HUES64 (cell line): ENCODE data around the gene N4BP2.
"Not testable (repeated sequence)": the region's sequence is repeated elsewhere in the genome, so short reads cannot be mapped to it uniquely, and the experiment has no call there.

Experiments used
- H3K27ac ChIP-seq: 2 replicates; pipeline ENCODE4 v1.7.0; 2013; ENCODE audit warnings: low read depth, low read length, inconsistent platforms
- H3K27me3 ChIP-seq: 2 replicates; pipeline ENCODE4 v1.6.1; 2013; ENCODE audit warnings: mild to moderate bottlenecking, low read length; ENCODE audit not compliant: insufficient read depth
- H3K36me3 ChIP-seq: 2 replicates; pipeline ENCODE4 v1.6.1; 2013; ENCODE audit warnings: mild to moderate bottlenecking, low read length; ENCODE audit not compliant: insufficient read depth
- H3K4me1 ChIP-seq: 2 replicates; pipeline ENCODE4 v1.6.1; 2013; ENCODE audit warnings: mild to moderate bottlenecking, low read length, moderate library complexity; ENCODE audit not compliant: insufficient read depth
- H3K4me3 ChIP-seq: 2 replicates; pipeline ENCODE4 v1.5.1; 2013; ENCODE audit warnings: mild to moderate bottlenecking, low read length, moderate library complexity
- H3K9ac ChIP-seq: 2 replicates; pipeline ENCODE4 v1.6.1; 2013; ENCODE audit warnings: mild to moderate bottlenecking, low read depth, low read length
- H3K9me3 ChIP-seq: 2 replicates; pipeline ENCODE4 v1.6.1; 2013; ENCODE audit warnings: low read depth, low read length; ENCODE audit not compliant: insufficient read depth
- WGBS: fragments of 150-250, 120-280 bp; methylation state at CpG from one replicate; pipeline ENCODE4 v1.1.7; 2013; ENCODE audit warnings: missing lambda C conversion rate; 5-methylcytosine and 5-hydroxymethylcytosine counted together

N4BP2 gene

DNA sequence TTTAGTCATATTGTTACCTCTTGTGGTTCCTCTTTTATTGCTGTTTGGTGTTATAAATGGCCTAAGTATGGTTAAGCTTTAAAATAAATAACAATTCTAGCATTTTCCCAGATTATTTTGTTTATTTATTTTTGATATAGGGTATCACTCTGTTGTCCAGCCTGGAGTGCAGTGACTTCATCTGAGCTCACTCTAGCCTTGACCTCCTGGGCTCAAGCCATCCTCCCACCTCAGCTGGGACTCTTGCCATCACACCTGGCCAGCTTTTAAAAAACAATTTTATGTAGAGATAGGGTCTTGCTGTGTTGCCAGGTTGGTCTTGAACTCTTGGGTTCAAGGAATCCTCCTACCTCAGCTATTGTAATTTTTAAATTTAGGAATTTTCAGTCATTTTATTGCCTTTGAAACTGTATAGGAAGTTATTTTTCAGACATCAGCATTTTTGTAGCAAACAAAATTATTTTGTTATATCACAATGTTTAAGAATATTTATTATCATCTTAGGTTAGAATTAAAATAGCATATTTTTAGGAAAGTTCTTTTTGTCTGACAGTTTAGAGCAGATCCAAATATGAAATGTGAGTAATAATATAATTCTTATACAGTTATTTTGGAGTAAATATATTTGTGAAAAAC, 73.9 kb downstream of the N4BP2 start:
- H3K27ac ChIP-seq = no peak overlapping the region
- H3K4me3 ChIP-seq = no peak overlapping the region
- H3K27me3 ChIP-seq = no peaks in the 10 kb centered on the region
- H3K36me3 ChIP-seq = peaks cover 72% of the 10 kb centered on the region
- H3K4me1 ChIP-seq = no peaks in the 10 kb centered on the region
- H3K9me3 ChIP-seq = no peaks in the 10 kb centered on the region
- no peak overlapping the region for H3K9ac ChIP-seq

DNA sequence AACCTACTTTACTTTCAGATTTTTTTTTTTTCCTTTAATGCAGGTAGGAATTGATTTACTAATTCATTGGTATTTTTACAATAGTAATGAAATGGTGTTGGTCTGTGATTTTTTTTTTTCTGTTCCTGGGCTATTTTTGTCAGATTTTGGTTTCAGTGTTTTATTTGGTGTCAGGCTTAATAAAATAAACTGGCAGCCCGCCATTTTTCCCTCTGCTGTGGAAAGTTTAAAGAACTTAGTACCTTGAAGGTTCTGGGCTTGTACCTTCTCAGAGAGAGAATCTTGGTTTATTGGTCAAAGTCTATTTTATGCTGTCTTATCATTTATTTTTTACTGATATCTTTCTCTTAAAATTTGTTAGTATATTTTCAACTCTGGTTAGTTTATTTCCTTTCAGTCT, 76.2 kb downstream of the N4BP2 start:
- Histone ChIP-seq H3K9ac (no peak overlapping the region), H3K9me3 (no peaks in the 10 kb centered on the region), H3K27me3 (no peaks in the 10 kb centered on the region), H3K27ac (no peak overlapping the region), H3K4me3 (no peak overlapping the region), H3K36me3 (peaks cover 76% of the 10 kb centered on the region), H3K4me1 (no peaks in the 10 kb centered on the region)
- WGBS = 100% methylated on average over 1 of the region's 1 CpG

DNA sequence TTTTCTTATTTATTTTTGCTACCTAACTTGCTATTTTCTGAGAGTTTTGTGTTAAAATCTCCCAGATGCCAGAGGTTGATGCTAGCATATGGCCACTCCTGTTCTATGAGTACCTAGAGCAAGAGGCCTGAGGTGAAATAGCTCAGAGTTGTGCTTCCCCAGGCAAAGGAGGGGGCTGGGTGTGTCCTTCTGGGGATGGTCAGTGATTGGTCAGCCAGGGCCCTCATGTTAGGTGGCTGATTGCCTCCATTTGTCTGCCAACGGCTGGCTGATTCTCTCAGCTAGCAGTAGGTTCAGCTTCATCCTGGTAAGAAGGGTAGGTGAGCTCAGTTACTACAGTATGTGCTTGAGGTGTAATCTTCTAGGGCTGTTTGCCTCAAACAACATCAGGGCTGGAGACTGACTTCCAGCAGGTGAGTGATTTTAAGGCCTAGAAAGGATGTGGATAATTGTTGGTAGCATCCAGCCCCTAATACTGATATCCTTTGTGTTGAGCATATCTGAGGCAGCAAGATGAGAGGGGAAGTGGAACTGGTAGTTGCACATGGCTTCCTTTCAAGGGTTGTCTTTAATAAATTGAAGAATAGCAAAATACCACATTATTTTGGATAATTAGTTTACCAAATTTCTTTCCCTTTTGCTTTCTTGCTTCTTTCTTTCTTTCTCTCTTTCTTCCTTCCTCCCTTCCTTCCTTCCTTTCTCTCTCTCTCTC, 77.7 kb downstream of the N4BP2 start:
- Histone ChIP-seq H3K27me3 (no peaks in the 10 kb centered on the region), H3K9ac (no peak overlapping the region), H3K9me3 (no peaks in the 10 kb centered on the region), H3K4me1 (no peaks in the 10 kb centered on the region), H3K4me3 (no peak overlapping the region), H3K27ac (no peak overlapping the region), H3K36me3 (peaks cover 83% of the 10 kb centered on the region)
- WGBS = 93% methylated on average over 1 of the region's 1 CpG

DNA sequence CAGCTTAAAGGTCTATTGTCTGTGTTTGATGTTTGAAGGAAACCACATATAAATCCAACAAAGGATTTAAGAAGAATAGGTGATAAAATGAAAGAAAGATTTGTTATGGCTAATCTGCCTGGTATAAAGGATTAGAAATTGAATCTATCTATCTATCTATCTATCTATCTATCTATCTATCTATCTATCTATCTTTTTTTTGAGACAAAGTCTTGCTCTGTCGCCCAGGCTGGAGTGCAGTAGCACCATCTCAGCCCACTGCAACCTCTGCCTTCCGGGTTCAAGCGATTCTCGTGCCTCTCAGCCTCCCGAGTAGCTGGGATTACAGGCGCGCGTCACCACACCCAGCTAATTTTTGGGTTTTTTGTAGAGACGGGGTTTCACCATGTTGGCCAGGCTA, 79.6 kb downstream of the N4BP2 start:
- not testable (repeated sequence) for H3K27me3 ChIP-seq, H3K9me3 ChIP-seq, H3K9ac ChIP-seq, H3K27ac ChIP-seq, H3K4me3 ChIP-seq, H3K4me1 ChIP-seq
- H3K36me3 ChIP-seq = peaks cover 70% of the 10 kb centered on the region
- 92% methylated on average over 9 of the region's 9 CpGs for WGBS

DNA sequence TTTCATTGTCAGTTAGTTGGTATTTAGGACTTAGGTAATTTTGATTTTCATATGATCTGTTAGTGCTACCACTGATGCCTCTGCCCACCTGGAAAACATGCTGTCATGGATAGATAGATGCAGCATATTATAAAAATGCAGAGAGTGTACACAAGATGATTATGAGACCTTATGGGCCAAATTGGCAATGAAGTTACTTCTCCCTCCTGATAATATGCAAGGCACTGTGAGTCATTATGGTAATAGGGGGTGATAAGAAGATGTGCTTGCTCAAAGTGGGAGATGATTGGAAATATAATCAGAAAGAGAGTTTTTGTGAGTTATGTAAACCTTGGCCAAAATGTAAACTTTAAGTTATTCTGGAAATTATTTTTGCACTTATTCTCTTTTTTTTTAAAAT, 83.5 kb downstream of the N4BP2 start:
- H3K9me3 ChIP-seq = peaks cover 3% of the 10 kb centered on the region; the same call in 1 of the 2 replicates
- H3K27ac ChIP-seq = no peak overlapping the region
- H3K36me3 ChIP-seq = peaks cover 68% of the 10 kb centered on the region
- no peaks in the 10 kb centered on the region for H3K27me3 ChIP-seq
- no peak overlapping the region for H3K4me3 ChIP-seq
- no peak overlapping the region for H3K9ac ChIP-seq
- no peaks in the 10 kb centered on the region for H3K4me1 ChIP-seq

DNA sequence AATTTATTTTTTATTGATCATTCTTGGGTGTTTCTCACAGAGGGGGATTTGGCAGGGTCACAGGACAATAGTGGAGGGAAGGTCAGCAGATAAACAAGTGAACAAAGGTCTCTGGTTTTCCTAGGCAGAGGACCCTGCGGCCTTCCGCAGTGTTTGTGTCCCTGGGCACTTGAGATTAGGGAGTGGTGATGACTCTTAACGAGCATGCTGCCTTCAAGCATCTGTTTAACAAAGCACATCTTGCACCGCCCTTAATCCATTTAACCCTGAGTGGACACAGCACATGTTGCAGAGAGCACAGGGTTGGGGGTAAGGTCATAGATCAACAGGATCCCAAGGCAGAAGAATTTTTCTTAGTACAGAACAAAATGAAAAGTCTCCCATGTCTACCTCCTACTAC, 83.9 kb downstream of the N4BP2 start:
- H3K4me1 ChIP-seq, H3K27ac ChIP-seq, H3K4me3 ChIP-seq, H3K27me3 ChIP-seq, H3K9me3 ChIP-seq, H3K9ac ChIP-seq: not testable (repeated sequence)
- H3K36me3 ChIP-seq = peaks cover 72% of the 10 kb centered on the region
- WGBS = no CpG with 5 or more reads among the region's 4 CpGs

DNA sequence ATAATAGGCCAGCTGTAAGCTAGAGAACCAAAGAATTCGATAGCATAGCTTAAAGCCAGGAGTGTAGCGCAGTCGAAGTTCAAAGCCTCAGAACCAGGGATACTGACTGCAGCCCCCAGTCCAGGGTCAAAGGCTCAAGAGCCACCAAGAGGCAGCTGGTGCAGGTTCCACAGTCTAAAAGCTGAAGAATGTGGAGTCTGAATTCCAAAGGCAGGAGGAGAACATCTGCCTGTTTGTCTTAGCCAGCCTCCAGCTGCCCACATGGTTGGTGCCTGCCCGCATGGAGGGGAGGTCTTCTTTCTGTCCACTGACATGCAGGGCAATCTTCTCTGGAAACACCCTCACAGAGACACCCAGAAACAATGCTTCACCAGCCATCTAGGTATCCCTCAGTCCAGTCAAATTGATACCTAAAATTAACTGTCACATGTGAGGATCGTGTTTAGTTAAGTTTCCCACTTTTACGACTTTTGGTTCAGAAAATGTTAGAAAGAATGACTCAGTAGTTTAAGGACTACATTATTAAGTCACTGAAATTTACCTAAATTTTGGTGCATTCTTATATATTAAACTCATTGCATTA, 87.4 kb downstream of the N4BP2 start:
- Histone ChIP-seq H3K27me3 (no peaks in the 10 kb centered on the region), H3K27ac (no peak overlapping the region), H3K4me3 (no peak overlapping the region), H3K9me3 (peaks cover 16% of the 10 kb centered on the region; the same call in 1 of the 2 replicates), H3K36me3 (peaks cover 53% of the 10 kb centered on the region), H3K4me1 (no peaks in the 10 kb centered on the region), H3K9ac (no peak overlapping the region)
- 95% methylated on average over 6 of the region's 6 CpGs for WGBS

DNA sequence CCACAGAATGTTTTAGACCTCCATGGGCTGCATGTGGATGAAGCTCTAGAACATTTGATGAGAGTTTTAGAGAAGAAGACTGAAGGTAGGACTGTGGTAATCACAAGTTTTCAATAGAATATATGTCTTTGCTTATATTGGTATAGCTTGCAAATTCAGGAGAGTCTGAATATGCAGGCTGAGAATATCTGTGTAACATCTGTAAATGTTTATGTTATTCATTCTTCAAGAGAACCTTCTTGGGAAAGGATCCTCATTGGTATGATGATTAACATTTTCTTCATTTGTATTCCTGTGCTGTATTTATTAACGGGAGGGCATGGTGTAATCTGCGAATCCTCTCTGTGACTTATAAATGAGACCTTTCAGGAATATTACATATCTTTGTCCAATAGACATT, 88.1 kb downstream of the N4BP2 start:
- Histone ChIP-seq H3K36me3 (peaks cover 57% of the 10 kb centered on the region), H3K4me3 (no peak overlapping the region)
- no CpG with 5 or more reads among the region's 2 CpGs for WGBS

DNA sequence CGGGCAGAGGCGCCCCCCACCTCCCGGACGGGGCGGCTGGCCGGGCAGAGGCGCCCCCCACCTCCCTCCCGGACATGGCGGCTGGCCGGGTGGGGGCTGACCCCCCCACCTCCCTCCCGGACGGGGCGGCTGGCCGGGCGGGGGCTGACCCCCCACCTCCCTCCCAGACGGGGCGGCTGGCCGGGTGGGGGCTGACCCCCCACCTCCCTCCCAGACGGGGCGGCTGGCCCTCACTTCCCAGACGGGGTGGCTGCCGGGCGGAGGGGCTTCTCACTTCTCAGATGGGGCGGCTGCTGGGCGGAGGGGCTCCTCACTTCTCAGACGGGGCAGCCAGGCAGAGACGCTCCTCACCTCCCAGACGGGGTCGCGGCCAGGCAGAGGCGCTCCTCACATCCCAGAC, 90.8 kb downstream of the N4BP2 start:
- Histone ChIP-seq H3K36me3 (peaks cover 72% of the 10 kb centered on the region), H3K9me3 (peaks cover 26% of the 10 kb centered on the region)
- H3K9ac ChIP-seq, H3K27me3 ChIP-seq, H3K4me1 ChIP-seq, H3K4me3 ChIP-seq, H3K27ac ChIP-seq: not testable (repeated sequence)
- 96% methylated on average over 28 of the region's 31 CpGs for WGBS

More for the DNA sequence above, 88.1 kb downstream of the N4BP2 start:
- Histone ChIP-seq H3K27ac (no peak overlapping the region), H3K9me3 (peaks cover 20% of the 10 kb centered on the region; the same call in 1 of the 2 replicates), H3K4me1 (no peaks in the 10 kb centered on the region), H3K27me3 (no peaks in the 10 kb centered on the region), H3K9ac (no peak overlapping the region)

DNA sequence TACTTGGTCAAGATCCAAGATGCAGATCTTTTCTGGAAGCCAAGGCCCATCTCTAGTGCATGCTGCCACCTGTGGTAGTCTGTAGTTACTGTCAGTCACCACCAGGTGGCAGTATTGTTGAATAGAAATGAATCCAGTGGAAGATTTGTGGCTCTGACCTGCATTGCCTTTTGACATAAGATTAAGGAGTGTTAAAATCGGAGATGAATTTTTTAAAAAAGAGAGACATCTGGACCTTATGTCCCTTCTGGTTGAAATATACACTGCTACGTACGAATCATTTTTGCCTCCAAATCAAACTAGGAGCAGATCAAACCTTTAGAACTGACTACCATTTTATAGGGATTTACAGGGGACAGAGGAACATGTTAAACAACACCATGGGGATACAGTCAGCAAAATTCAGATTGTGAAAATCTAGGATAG, 93.3 kb downstream of the N4BP2 start:
- Histone ChIP-seq H3K9ac (no peak overlapping the region), H3K9me3 (peaks cover 26% of the 10 kb centered on the region), H3K27me3 (no peaks in the 10 kb centered on the region), H3K36me3 (peaks cover 71% of the 10 kb centered on the region), H3K27ac (no peak overlapping the region), H3K4me1 (no peaks in the 10 kb centered on the region), H3K4me3 (no peak overlapping the region)
- 94% methylated on average over 3 of the region's 3 CpGs for WGBS

DNA sequence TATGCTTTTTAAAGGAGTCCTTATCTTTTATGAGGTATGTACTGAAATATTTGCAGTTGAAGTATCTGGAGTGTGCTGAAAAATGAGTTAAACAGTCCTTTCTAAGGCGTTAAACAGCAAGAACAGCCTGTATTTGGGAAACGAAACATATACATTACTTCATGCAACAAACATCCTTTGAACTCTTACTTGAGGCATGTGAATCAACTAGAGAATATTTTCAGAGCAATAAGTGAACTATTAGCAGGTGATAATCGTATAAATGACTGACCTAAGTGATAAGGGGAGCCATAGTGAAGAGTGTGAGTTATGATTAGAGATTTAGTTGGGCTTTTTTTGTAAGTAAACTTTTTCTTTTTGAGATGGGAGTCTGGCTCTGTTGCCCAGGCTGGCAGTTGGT, 94.3 kb downstream of the N4BP2 start:
- WGBS = 94% methylated on average over 3 of the region's 3 CpGs
- no peaks in the 10 kb centered on the region for H3K27me3 ChIP-seq
- H3K27ac ChIP-seq = no peak overlapping the region
- H3K36me3 ChIP-seq = peaks cover 67% of the 10 kb centered on the region
- no peaks in the 10 kb centered on the region for H3K4me1 ChIP-seq
- no peak overlapping the region for H3K9ac ChIP-seq
- no peak overlapping the region for H3K4me3 ChIP-seq
- H3K9me3 ChIP-seq = peaks cover 24% of the 10 kb centered on the region
